Lower leg skin (tissue), 4 donors: ENCODE data around the gene DDX1. TPM values are rescaled to one million over a fixed set of nuclear protein-coding genes. Genes with fewer than 3 reads are reported as not detected.
"Not testable (repeated sequence)": the region's sequence is repeated elsewhere in the genome, so short reads cannot be mapped to it uniquely, and the experiment has no call there.

Experiments used
- DNase-seq, 2 donors: peaks; one replicate each; pipeline ENCODE4 v3.0.0-alpha.2; 2019; ENCODE audit warnings: low spot score in 2 of 2
- H3K4me3 ChIP-seq: fragments of 200-600 bp; sonication (generic); 2 replicates; pipeline ENCODE4 v1.5.1; 2017; ENCODE audit warnings: mild to moderate bottlenecking, low read depth; ENCODE audit not compliant: poor library complexity, severe bottlenecking
- CTCF ChIP-seq, 3 donors: fragments of 450-650 bp; IDR thresholded peaks; one replicate each; pipeline ENCODE4 v1.5.1; 2016; ENCODE audit warnings: antibody characterized with exemption in 3 of 3, mild to moderate bottlenecking in 3 of 3, moderate library complexity in 2 of 3
- POLR2A ChIP-seq, 2 donors: fragments of 450-650 bp; IDR thresholded peaks; one replicate each; pipeline ENCODE4 v1.6.1; 2016 to 2017; ENCODE audit warnings: antibody characterized with exemption in 2 of 2, mild to moderate bottlenecking in 1 of 2, moderate library complexity in 1 of 2
- WGBS, 2 donors: methylation state at CpG; one replicate each; pipeline ENCODE4 v1.1.5; 2018; 5-methylcytosine and 5-hydroxymethylcytosine counted together
- intact Hi-C: fragments of 100-400 bp; cut with DNase I; formaldehyde crosslinking; loops from one replicate; pipeline ENCODE4 v1.15.0; 2023; ENCODE audit warnings: low total_unique reads
- total RNA-seq, 4 donors: library from RNA; depleted of rRNA; stranded (reverse); fragments of >200 nt; gene quantifications; one replicate each; pipeline ENCODE4 v1.1.0, GENCODE V29; 2016

DDX1 gene
- total RNA-seq, 4 donors from 2014 or later = 38.8 to 55.5 (median 44.4) TPM

GRCh38 chr2:15678909-15679308 lies 87.2 kb downstream of the DDX1 start:
- intact Hi-C loops = no loop called here
- DNase-seq = no peak
- no peak overlapping the region for H3K4me3 ChIP-seq
- 95 to 97% methylated on average over 2 of the region's 2 CpGs for WGBS, 2 donors
- TF ChIP-seq POLR2A (IDR thresholded peaks at IDR 0.05) (no peak), CTCF (IDR thresholded peaks at IDR 0.05) (no peak)

GRCh38 chr2:15679386-15679924 lies 87.8 kb downstream of the DDX1 start:
- no peak for TF ChIP-seq POLR2A (IDR thresholded peaks at IDR 0.05)
- no peak for TF ChIP-seq CTCF (IDR thresholded peaks at IDR 0.05)
- DNase-seq = no peak
- 95 to 99% methylated on average over 3 of the region's 3 CpGs for WGBS, 2 donors
- H3K4me3 ChIP-seq = no peak overlapping the region
- intact Hi-C loops = no loop called here

- 94 to 100% methylated on average over 10 to 13 of the region's 33 CpGs for WGBS, 2 donors
- H3K4me3 ChIP-seq, DNase-seq, intact Hi-C loops: not testable (repeated sequence)
Measured at GRCh38 chr2:15680132-15680531, 88.5 kb downstream of the DDX1 start.

Other genes with a start within 250 kb of the DDX1 start
- 10 to 100 TPM; 26.6 to 40.2 (median 38.3) TPM for gene NBAS, start 30.5 kb upstream of the DDX1 start, total RNA-seq